NCI-H526 (cell line): ENCODE measurements around the gene CMYA5.
A peak's percentile ranks its signal among the peaks of the same experiment; 100 is the strongest.
"Not testable (repeated sequence)": the region's sequence is repeated elsewhere in the genome, so short reads cannot be mapped to it uniquely, and the experiment has no call there.

Experiments used
- DNase-seq, 2 experiments: peaks; one replicate each; lab custom pipeline; 2025; lab: John Stamatoyannopoulos, UW

The CMYA5 gene

GRCh38 chr5:79746642-79747569 is 57.3 kb downstream of the CMYA5 start:
- no peak for DNase-seq

- no peak for DNase-seq
Observed at GRCh38 chr5:79750611-79751510, 61.2 kb downstream of the CMYA5 start.

- no peak for DNase-seq
Observed at GRCh38 chr5:79753092-79753491, 63.5 kb downstream of the CMYA5 start.

GRCh38 chr5:79753877-79754645 is 64.4 kb downstream of the CMYA5 start:
- DNase-seq = no peak

- DNase-seq = peak in 1 of 2 experiments; percentile 0
Observed at GRCh38 chr5:79754865-79755555, 65.4 kb downstream of the CMYA5 start.

- DNase-seq = no peak
Observed at GRCh38 chr5:79756076-79756475, 66.4 kb downstream of the CMYA5 start.

GRCh38 chr5:79759436-79759835 is 69.8 kb downstream of the CMYA5 start:
- no peak for DNase-seq

GRCh38 chr5:79759848-79760247 is 70.2 kb downstream of the CMYA5 start:
- DNase-seq = no peak

GRCh38 chr5:79762929-79763328 is 73.3 kb downstream of the CMYA5 start:
- no peak for DNase-seq

GRCh38 chr5:79764147-79764546 is 74.5 kb downstream of the CMYA5 start:
- DNase-seq = not testable (repeated sequence)

GRCh38 chr5:79771387-79771786 is 81.8 kb downstream of the CMYA5 start:
- DNase-seq = no peak

- no peak for DNase-seq
Observed at GRCh38 chr5:79772651-79773050, 83.0 kb downstream of the CMYA5 start.

GRCh38 chr5:79773612-79774011 is 84.0 kb downstream of the CMYA5 start:
- no peak for DNase-seq

GRCh38 chr5:79774171-79774854 is 84.7 kb downstream of the CMYA5 start:
- DNase-seq = peak in 1 of 2 experiments; percentile 38

GRCh38 chr5:79774855-79775237 is 85.2 kb downstream of the CMYA5 start:
- no peak for DNase-seq

- DNase-seq = not testable (repeated sequence)
Observed at GRCh38 chr5:79784741-79785140, 95.1 kb downstream of the CMYA5 start.

GRCh38 chr5:79785983-79786382 is 96.3 kb downstream of the CMYA5 start:
- no peak for DNase-seq

- no peak for DNase-seq
Observed at GRCh38 chr5:79787448-79787847, 97.8 kb downstream of the CMYA5 start.

- no peak for DNase-seq
Observed at GRCh38 chr5:79791843-79792242, 102.2 kb downstream of the CMYA5 start.

- DNase-seq = no peak
Observed at GRCh38 chr5:79792463-79792862, 102.8 kb downstream of the CMYA5 start.

GRCh38 chr5:79793304-79793703 is 103.7 kb downstream of the CMYA5 start:
- no peak for DNase-seq
